ENCODE data around the gene COLEC11. TPM values are rescaled to one million over a fixed set of nuclear protein-coding genes. Genes with fewer than 3 reads are reported as not detected.
"Not testable (repeated sequence)": the region's sequence is repeated elsewhere in the genome, so short reads cannot be mapped to it uniquely, and the experiment has no call there.

The COLEC11 gene
- total RNA-seq, 1 experiment from 2014 or later = 0.77 TPM

- DNase-seq (ENCODE audit: low spot score) = no peak
- no peak for TF ChIP-seq EZH2 (IDR thresholded peaks at IDR 0.05; ENCODE audit: borderline replicate concordance, low read depth, low read length, poor library complexity, severe bottlenecking)
- TF ChIP-seq, protein P1, sequence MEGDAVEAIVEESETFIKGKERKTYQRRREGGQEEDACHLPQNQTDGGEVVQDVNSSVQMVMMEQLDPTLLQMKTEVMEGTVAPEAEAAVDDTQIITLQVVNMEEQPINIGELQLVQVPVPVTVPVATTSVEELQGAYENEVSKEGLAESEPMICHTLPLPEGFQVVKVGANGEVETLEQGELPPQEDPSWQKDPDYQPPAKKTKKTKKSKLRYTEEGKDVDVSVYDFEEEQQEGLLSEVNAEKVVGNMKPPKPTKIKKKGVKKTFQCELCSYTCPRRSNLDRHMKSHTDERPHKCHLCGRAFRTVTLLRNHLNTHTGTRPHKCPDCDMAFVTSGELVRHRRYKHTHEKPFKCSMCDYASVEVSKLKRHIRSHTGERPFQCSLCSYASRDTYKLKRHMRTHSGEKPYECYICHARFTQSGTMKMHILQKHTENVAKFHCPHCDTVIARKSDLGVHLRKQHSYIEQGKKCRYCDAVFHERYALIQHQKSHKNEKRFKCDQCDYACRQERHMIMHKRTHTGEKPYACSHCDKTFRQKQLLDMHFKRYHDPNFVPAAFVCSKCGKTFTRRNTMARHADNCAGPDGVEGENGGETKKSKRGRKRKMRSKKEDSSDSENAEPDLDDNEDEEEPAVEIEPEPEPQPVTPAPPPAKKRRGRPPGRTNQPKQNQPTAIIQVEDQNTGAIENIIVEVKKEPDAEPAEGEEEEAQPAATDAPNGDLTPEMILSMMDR (conservative IDR thresholded peaks at IDR 0.05; ENCODE audit: low read depth, low read length) = no peak
- H3K9me3 ChIP-seq (ENCODE audit: low read depth, low read length, poor library complexity, severe bottlenecking) = no peaks in the 10 kb centered on the region
- H3K4me1 ChIP-seq (ENCODE audit: insufficient read depth, low read length, poor library complexity, severe bottlenecking) = no peaks in the 10 kb centered on the region
- H3K36me3 ChIP-seq (ENCODE audit: insufficient read depth, low read length, poor library complexity, severe bottlenecking) = no peaks in the 10 kb centered on the region
- CTCF ChIA-PET = interaction anchor here (0.7 kb wide), 1 partner anchor 42 kb away, joined by 5 read pairs; no protein-coding TSS in a partner anchor
- no TSS peak for BruUV-seq (replicated peaks)
- H3K27ac ChIP-seq (ENCODE audit: low read depth, low read length, poor library complexity, severe bottlenecking) = no peak overlapping the region
- no peak overlapping the region for H3K4me3 ChIP-seq (ENCODE audit: low read depth, low read length, poor library complexity, severe bottlenecking)
- H3K27me3 ChIP-seq (replicated peaks; ENCODE audit: insufficient read depth, low read depth, low read length, poor library complexity) = no peaks in the 10 kb centered on the region
- POLR2A ChIA-PET (ENCODE audit: low non-redundant PET) = no interaction called here
- intact Hi-C loops (cut with micrococcal nuclease; ENCODE audit: unreplicated experiment) = no loop called here
Observed at GRCh38 chr2:3612639-3613523, 18.0 kb downstream of the COLEC11 start.

DNA sequence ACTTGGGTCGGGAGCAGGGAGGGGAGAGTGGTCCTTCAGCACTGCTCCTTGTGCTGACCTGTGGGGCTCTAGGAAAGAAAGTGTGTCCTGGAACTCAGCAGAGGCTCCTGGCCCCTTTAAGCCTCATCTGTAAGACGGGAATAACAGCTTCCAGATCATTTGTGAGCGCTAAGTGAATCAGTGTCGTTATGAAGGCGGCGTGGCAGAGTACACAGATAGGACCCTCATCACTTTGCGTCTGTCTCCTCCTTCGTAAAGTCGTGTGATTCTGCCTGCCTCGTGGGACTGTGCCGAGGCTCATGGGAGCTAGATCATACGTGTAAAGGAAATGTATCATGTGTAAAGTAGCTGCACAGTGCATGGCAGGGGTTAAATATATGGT is 18.6 kb downstream of the COLEC11 start:
- TF ChIP-seq, protein P1 (conservative IDR thresholded peaks at IDR 0.05; ENCODE audit: low read depth, low read length) = no peak
- no peak for TF ChIP-seq EZH2 (IDR thresholded peaks at IDR 0.05; ENCODE audit: borderline replicate concordance, low read depth, low read length, poor library complexity, severe bottlenecking)
- H3K36me3 ChIP-seq (ENCODE audit: insufficient read depth, low read length, poor library complexity, severe bottlenecking) = no peaks in the 10 kb centered on the region
- ChIA-PET CTCF (interaction anchor here (0.7 kb wide), 1 partner anchor 43 kb away, joined by 5 read pairs; no protein-coding TSS in a partner anchor), POLR2A (ENCODE audit: low non-redundant PET) (no interaction called here)
- no peak overlapping the region for H3K4me3 ChIP-seq (ENCODE audit: low read depth, low read length, poor library complexity, severe bottlenecking)
- DNase-seq (ENCODE audit: low spot score) = no peak
- no TSS peak for BruUV-seq (replicated peaks)
- H3K9me3 ChIP-seq (ENCODE audit: low read depth, low read length, poor library complexity, severe bottlenecking) = no peaks in the 10 kb centered on the region
- no peaks in the 10 kb centered on the region for H3K4me1 ChIP-seq (ENCODE audit: insufficient read depth, low read length, poor library complexity, severe bottlenecking)
- H3K27me3 ChIP-seq (replicated peaks; ENCODE audit: insufficient read depth, low read depth, low read length, poor library complexity) = no peaks in the 10 kb centered on the region
- no peak overlapping the region for H3K27ac ChIP-seq (ENCODE audit: low read depth, low read length, poor library complexity, severe bottlenecking)
- intact Hi-C loops (cut with micrococcal nuclease; ENCODE audit: unreplicated experiment) = no loop called here

DNA sequence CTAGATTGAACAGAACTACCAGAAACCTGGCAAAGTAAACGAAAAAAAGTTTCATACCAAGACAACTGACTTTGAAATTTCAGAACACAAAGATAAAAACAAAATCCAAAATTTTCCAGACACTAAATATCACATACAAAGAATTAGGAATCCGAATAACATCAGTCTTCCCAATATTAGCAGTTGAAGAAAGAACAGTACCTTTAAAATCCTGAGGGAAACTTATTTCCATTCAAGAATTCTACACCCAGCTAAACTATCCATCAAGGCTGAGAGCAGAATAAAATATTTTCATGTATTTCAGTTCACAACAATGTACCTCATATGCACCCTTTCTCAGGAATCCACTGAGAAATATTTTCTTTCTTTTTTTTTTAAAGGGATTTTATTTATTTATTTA is 19.8 kb downstream of the COLEC11 start:
- H3K9me3 ChIP-seq (ENCODE audit: low read depth, low read length, poor library complexity, severe bottlenecking); H3K27me3 ChIP-seq (replicated peaks; ENCODE audit: insufficient read depth, low read depth, low read length, poor library complexity); DNase-seq (ENCODE audit: low spot score); CTCF ChIA-PET; H3K27ac ChIP-seq (ENCODE audit: low read depth, low read length, poor library complexity, severe bottlenecking); intact Hi-C loops (cut with micrococcal nuclease; ENCODE audit: unreplicated experiment); BruUV-seq (replicated peaks); POLR2A ChIA-PET (ENCODE audit: low non-redundant PET); H3K4me3 ChIP-seq (ENCODE audit: low read depth, low read length, poor library complexity, severe bottlenecking); H3K36me3 ChIP-seq (ENCODE audit: insufficient read depth, low read length, poor library complexity, severe bottlenecking); H3K4me1 ChIP-seq (ENCODE audit: insufficient read depth, low read length, poor library complexity, severe bottlenecking): not testable (repeated sequence)

DNA sequence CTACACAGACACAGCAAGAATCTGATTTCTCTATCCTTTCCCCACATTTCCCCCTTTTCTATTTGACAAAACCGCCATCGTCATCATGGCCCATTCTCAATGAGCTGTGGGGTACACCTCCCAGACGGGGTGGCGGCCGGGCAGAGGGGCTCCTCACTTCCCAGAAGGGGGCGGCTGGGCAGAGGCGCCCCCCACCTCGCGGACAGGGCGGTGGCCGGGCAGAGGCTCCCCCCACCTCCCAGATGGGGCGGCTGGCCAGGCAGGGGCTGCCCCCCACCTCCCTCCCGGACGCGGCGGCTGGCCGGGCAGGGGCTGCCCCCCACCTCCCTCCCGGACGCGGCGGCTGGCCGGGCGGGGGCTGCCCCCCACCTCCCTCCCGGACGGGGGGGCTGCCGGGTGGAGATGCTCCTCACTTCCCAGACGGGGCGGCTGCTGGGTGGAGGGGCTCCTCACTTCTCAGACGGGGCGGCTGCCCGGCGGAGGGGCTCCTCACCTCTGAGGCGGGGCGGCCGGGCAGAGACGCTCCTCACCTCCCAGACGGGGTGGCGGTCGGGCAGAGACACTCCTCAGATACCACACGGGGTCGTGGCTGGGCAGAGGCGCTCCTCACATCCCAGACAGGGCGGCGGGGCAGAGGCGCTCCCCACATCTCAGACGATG is 20.8 kb downstream of the COLEC11 start:
- H3K36me3 ChIP-seq (ENCODE audit: insufficient read depth, low read length, poor library complexity, severe bottlenecking); H3K27ac ChIP-seq (ENCODE audit: low read depth, low read length, poor library complexity, severe bottlenecking); intact Hi-C loops (cut with micrococcal nuclease; ENCODE audit: unreplicated experiment); H3K27me3 ChIP-seq (replicated peaks; ENCODE audit: insufficient read depth, low read depth, low read length, poor library complexity); DNase-seq (ENCODE audit: low spot score); H3K4me1 ChIP-seq (ENCODE audit: insufficient read depth, low read length, poor library complexity, severe bottlenecking); H3K9me3 ChIP-seq (ENCODE audit: low read depth, low read length, poor library complexity, severe bottlenecking); BruUV-seq (replicated peaks); H3K4me3 ChIP-seq (ENCODE audit: low read depth, low read length, poor library complexity, severe bottlenecking); POLR2A ChIA-PET (ENCODE audit: low non-redundant PET); CTCF ChIA-PET: not testable (repeated sequence)

DNA sequence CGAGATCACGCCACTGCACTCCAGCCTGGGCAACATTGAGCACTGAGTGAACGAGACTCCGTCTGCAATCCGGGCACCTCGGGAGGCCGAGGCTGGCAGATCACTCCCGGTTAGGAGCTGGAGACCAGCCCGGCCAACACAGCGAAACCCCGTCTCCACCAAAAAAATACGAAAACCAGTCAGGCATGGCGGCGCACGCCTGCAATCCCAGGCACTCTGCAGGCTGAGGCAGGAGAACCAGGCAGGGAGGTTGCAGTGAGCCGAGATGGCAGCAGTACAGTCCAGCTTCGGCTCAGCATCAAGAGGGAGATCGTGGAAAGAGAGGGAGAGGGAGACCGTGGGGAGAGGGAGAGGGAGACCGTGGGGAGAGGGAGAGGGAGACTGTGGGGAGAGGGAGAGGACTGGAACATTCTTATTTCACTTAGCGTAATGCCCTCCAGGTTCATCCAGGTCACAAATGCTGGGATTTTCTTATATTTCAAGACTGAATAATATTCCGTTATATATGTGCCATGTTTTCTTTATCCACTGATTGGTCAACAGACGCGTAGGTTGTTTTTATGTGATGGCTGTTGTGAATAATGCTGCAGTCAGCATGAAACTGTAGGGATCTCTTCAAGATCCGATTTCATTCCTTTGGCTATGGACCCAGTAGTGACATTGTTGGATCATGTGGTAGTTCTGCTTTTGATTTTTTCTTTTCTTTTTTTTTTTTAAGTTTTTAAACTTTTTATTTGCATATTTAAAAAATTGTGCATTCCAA is 21.7 kb downstream of the COLEC11 start:
- H3K4me3 ChIP-seq (ENCODE audit: low read depth, low read length, poor library complexity, severe bottlenecking); DNase-seq (ENCODE audit: low spot score); H3K4me1 ChIP-seq (ENCODE audit: insufficient read depth, low read length, poor library complexity, severe bottlenecking); BruUV-seq (replicated peaks); H3K36me3 ChIP-seq (ENCODE audit: insufficient read depth, low read length, poor library complexity, severe bottlenecking); intact Hi-C loops (cut with micrococcal nuclease; ENCODE audit: unreplicated experiment); CTCF ChIA-PET; POLR2A ChIA-PET (ENCODE audit: low non-redundant PET); H3K27ac ChIP-seq (ENCODE audit: low read depth, low read length, poor library complexity, severe bottlenecking); H3K9me3 ChIP-seq (ENCODE audit: low read depth, low read length, poor library complexity, severe bottlenecking); H3K27me3 ChIP-seq (replicated peaks; ENCODE audit: insufficient read depth, low read depth, low read length, poor library complexity): not testable (repeated sequence)

Data from A673 (cell line).